Endothelial cell of umbilical vein (primary cell): ENCODE data around the gene SOX12.

Source experiments
- EZH2 ChIP-seq: IDR thresholded peaks from 2 replicates; pipeline ENCODE4 v1.6.1; 2012; ENCODE audit warnings: borderline replicate concordance, low read depth, mild to moderate bottlenecking, moderate library complexity, low read length, inconsistent platforms; ENCODE audit not compliant: severe bottlenecking
- GATA2 ChIP-seq: IDR thresholded peaks from 2 replicates; pipeline ENCODE4 v1.7.0; 2011; ENCODE audit warnings: low read depth, mild to moderate bottlenecking, moderate library complexity, mixed read lengths, low read length; ENCODE audit not compliant: insufficient read length, insufficient read depth
- JUN ChIP-seq: IDR thresholded peaks from 2 replicates; pipeline ENCODE4 v1.6.1; 2011; ENCODE audit warnings: borderline replicate concordance, low read depth; ENCODE audit not compliant: insufficient read length, insufficient read depth
- MYC ChIP-seq: IDR thresholded peaks from one replicate; pipeline ENCODE4 v1.6.1; 2011; ENCODE audit warnings: mild to moderate bottlenecking, low read depth, low read length
- POLR2A ChIP-seq: IDR thresholded peaks from 2 replicates; pipeline ENCODE4 v1.6.1; 2012; ENCODE audit warnings: low read depth, mild to moderate bottlenecking, control low read depth, low read length
- POLR2AphosphoS5 ChIP-seq: IDR thresholded peaks from 2 replicates; pipeline ENCODE4 v1.6.1; 2012; ENCODE audit warnings: low read depth, mild to moderate bottlenecking, control low read depth, low read length, moderate library complexity; ENCODE audit not compliant: insufficient read depth
- TF ChIP-seq, protein P1 (sequence below), 2 donors: IDR thresholded peaks; 1 replicate in 1 of 2; 2 replicates in 1 of 2; pipeline ENCODE4 v1.5.1; 2011; ENCODE audit warnings: low read length in 2 of 2, mild to moderate bottlenecking in 2 of 2, moderate library complexity in 2 of 2, control low read depth in 1 of 2, inconsistent platforms in 1 of 2, low read depth in 1 of 2; ENCODE audit not compliant: insufficient read depth in 1 of 2; ENCODE audit errors: extremely low read depth in 1 of 2
- TF ChIP-seq, protein P2 (sequence below): IDR thresholded peaks from 2 replicates; pipeline ENCODE4 v1.6.1; 2011; ENCODE audit not compliant: insufficient read depth, insufficient read length

DNA sequence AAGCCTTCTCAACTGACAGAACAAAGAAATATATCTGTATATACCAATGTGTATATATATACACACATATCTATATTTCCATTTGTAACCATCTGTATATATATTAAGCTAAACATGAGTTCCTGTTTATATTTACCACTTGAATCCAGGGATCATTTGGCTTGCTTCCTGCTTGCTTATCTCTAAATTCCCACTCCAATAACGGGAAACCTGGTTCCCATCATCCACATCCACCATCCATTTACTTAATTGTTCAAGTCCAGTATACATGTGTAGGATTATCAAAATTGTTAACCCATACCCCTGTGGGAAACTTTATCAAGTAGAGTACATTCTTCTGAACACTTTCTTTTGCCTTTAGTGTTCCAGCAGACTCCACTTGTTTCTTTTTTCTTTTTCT, 12.5 kb upstream of the SOX12 start:
- TF ChIP-seq EZH2 = no peak
- TF ChIP-seq, protein P1, sequence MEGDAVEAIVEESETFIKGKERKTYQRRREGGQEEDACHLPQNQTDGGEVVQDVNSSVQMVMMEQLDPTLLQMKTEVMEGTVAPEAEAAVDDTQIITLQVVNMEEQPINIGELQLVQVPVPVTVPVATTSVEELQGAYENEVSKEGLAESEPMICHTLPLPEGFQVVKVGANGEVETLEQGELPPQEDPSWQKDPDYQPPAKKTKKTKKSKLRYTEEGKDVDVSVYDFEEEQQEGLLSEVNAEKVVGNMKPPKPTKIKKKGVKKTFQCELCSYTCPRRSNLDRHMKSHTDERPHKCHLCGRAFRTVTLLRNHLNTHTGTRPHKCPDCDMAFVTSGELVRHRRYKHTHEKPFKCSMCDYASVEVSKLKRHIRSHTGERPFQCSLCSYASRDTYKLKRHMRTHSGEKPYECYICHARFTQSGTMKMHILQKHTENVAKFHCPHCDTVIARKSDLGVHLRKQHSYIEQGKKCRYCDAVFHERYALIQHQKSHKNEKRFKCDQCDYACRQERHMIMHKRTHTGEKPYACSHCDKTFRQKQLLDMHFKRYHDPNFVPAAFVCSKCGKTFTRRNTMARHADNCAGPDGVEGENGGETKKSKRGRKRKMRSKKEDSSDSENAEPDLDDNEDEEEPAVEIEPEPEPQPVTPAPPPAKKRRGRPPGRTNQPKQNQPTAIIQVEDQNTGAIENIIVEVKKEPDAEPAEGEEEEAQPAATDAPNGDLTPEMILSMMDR (IDR thresholded peaks at IDR 0.05; ENCODE audit: extremely low read depth in 1 of 2, insufficient read depth in 1 of 2, low read depth in 1 of 2, low read length in 2 of 2) = no peak
- TF ChIP-seq, protein P2, sequence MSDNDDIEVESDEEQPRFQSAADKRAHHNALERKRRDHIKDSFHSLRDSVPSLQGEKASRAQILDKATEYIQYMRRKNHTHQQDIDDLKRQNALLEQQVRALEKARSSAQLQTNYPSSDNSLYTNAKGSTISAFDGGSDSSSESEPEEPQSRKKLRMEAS = no peak
- TF ChIP-seq POLR2AphosphoS5 = no peak
- no peak for TF ChIP-seq POLR2A
- TF ChIP-seq MYC = no peak
- no peak for TF ChIP-seq JUN
- TF ChIP-seq GATA2 = no peak
